HG03378 (cell line): Measurements from ENCODE around the gene DIP2A.

Experiments used
- ATAC-seq: cut with Tn5 transposase; IDR thresholded peaks from one replicate; pipeline ENCODE4 v1.9.1; 2021; ENCODE audit warnings: mild to moderate bottlenecking, moderate library complexity; ENCODE audit not compliant: unreplicated experiment

Gene DIP2A

GRCh38 chr21:46610018-46610701 lies 151.5 kb downstream of the DIP2A start:
- no peak for ATAC-seq

- ATAC-seq: no peak
Observed at GRCh38 chr21:46613391-46613790, 154.7 kb downstream of the DIP2A start.

- ATAC-seq: no peak
Observed at GRCh38 chr21:46616050-46616449, 157.4 kb downstream of the DIP2A start.

- ATAC-seq: no peak
Observed at GRCh38 chr21:46616656-46617055, 158.0 kb downstream of the DIP2A start.

GRCh38 chr21:46617267-46618051 lies 158.8 kb downstream of the DIP2A start:
- ATAC-seq: no peak

GRCh38 chr21:46618738-46619379 lies 160.2 kb downstream of the DIP2A start:
- no peak for ATAC-seq
